Spleen (tissue), 11 donors: ENCODE results near the gene SLC37A2. TPM values are rescaled to one million over a fixed set of nuclear protein-coding genes. Genes with fewer than 3 reads are reported as not detected.
A peak's percentile ranks its signal among the peaks of the same experiment; 100 is the strongest.

ENCODE experiments used
- DNase-seq: peaks from one replicate; pipeline ENCODE4 v3.0.0-alpha.2; 2020
- H3K27ac ChIP-seq, 8 donors: fragments of 200-600 bp; sonication (generic) in 7 of 8; 1 replicate in 4 of 8; 2 replicates in 4 of 8; pipeline versions ENCODE4 v1.5.0 to v1.8.0; 2016 to 2021; ENCODE audit warnings: inconsistent platforms in 4 of 8, mild to moderate bottlenecking in 4 of 8, moderate library complexity in 1 of 8
- H3K27me3 ChIP-seq, 7 donors: fragments of 200-600 bp; sonication (generic) in 6 of 7; replicated peaks in 1 of 7; 1 replicate in 4 of 7; 2 replicates in 3 of 7; pipeline versions ENCODE4 v1.5.0 to v1.8.0; 2016 to 2021; ENCODE audit warnings: inconsistent platforms in 3 of 7, mild to moderate bottlenecking in 1 of 7
- H3K36me3 ChIP-seq, 6 donors: fragments of 200-600 bp; sonication (generic) in 5 of 6; 1 replicate in 4 of 6; 2 replicates in 2 of 6; pipeline versions ENCODE4 v1.5.0 to v1.8.0; 2016 to 2021; ENCODE audit warnings: inconsistent platforms in 2 of 6
- H3K4me1 ChIP-seq, 6 donors: fragments of 200-600 bp; sonication (generic) in 5 of 6; 1 replicate in 3 of 6; 2 replicates in 3 of 6; pipeline versions ENCODE4 v1.5.0 to v1.8.0; 2016 to 2021; ENCODE audit warnings: inconsistent platforms in 3 of 6
- H3K4me3 ChIP-seq, 8 donors: fragments of 200-600 bp; sonication (generic) in 7 of 8; 1 replicate in 4 of 8; 2 replicates in 4 of 8; pipeline versions ENCODE4 v1.5.0 to v1.8.0; 2016 to 2021; ENCODE audit warnings: inconsistent platforms in 4 of 8, mild to moderate bottlenecking in 4 of 8, moderate library complexity in 2 of 8
- H3K9me3 ChIP-seq, 8 donors: fragments of 200-600 bp; sonication (generic) in 7 of 8; 1 replicate in 4 of 8; 2 replicates in 4 of 8; pipeline versions ENCODE4 v1.5.0 to v1.8.0; 2016 to 2021; ENCODE audit warnings: inconsistent platforms in 4 of 8
- POLR2A ChIP-seq, 3 donors: fragments of 450-650 bp; IDR thresholded peaks; one replicate each; pipeline ENCODE4 v1.5.1; 2017; ENCODE audit warnings: antibody characterized with exemption in 3 of 3, mild to moderate bottlenecking in 1 of 3
- POLR2AphosphoS5 ChIP-seq, 3 donors: sonication (generic); formaldehyde crosslinking; IDR thresholded peaks; one replicate each; pipeline ENCODE4 v1.5.1; 2017; ENCODE audit warnings: antibody characterized with exemption in 3 of 3
- WGBS, 5 donors: extraction: QIAGEN DNeasy Blood & Tissue Kit in 3 of 5; methylation state at CpG; one replicate each; pipeline versions ENCODE4 v1.1.5 to v1.1.7; 2013 to 2018; 5-methylcytosine and 5-hydroxymethylcytosine counted together
- intact Hi-C: fragments of 100-400 bp; cut with DNase I; formaldehyde crosslinking; loops from one replicate; pipeline ENCODE4 v1.15.0; 2023; ENCODE audit warnings: low total_unique reads
- polyA plus RNA-seq, 3 donors: library from polyadenylated mRNA; stranded (reverse); fragments of 200-250 nt; gene quantifications; one replicate each; pipeline ENCODE4 v1.2.1, GENCODE V29; 2013
- total RNA-seq, 7 donors: library from RNA; depleted of rRNA in 3 of 7; stranded (reverse); fragments of >200 nt in 3 of 7; fragmentation: NEBNext Ultra II Directional in 4 of 7; extraction: Animal tissue kit (Norgen Biotek cat#: 25700) in 4 of 7; gene quantifications; one replicate each; pipeline versions ENCODE4 v1.1.0 to v1.2.1, GENCODE V29; 2016 to 2021
- TF ChIP-seq, protein P1 (sequence below), 11 experiments: fragments of 200-600 bp in 7 of 11; fragments of 450-650 bp in 4 of 11; sonication (generic) in 4 of 11; IDR thresholded peaks in 8 of 11; conservative IDR thresholded peaks in 3 of 11; 1 replicate in 7 of 11; 2 replicates in 4 of 11; pipeline versions ENCODE4 v1.4.0 to v1.8.0; 2016 to 2021; ENCODE audit warnings: antibody characterized with exemption in 11 of 11, inconsistent platforms in 4 of 11, mild to moderate bottlenecking in 1 of 11
- donor health status: healthy with polysubstance abuse.
- donor health status: DM: no; HTN: no; CAD: no; lungs with moderate emphysema.
- donor health status: DM: no; HTN: no; CAD: no.
- donor health status: Bipolar disorder and iron deficiency.
- donor health status: healthy.
- donor health status: DM: no; HTN: no; CAD: no.
- donor health status: DM: yes; HTN: yes; CAD: no.

Gene SLC37A2
- total and polyA plus RNA-seq, 10 donors: 3.5 to 85.7 (median 48.2) TPM

- peak; percentile 47 for DNase-seq
- WGBS, 5 donors: 83 to 89% (median 84%) methylated on average over 6 of the region's 6 CpGs
- intact Hi-C loops: loop anchor here (10.0 kb wide), 2 partner anchors 53 to 253 kb away; no protein-coding TSS in a partner anchor
Measured at GRCh38 chr11:125091877-125092664, 29.0 kb downstream of the SLC37A2 start.

DNA sequence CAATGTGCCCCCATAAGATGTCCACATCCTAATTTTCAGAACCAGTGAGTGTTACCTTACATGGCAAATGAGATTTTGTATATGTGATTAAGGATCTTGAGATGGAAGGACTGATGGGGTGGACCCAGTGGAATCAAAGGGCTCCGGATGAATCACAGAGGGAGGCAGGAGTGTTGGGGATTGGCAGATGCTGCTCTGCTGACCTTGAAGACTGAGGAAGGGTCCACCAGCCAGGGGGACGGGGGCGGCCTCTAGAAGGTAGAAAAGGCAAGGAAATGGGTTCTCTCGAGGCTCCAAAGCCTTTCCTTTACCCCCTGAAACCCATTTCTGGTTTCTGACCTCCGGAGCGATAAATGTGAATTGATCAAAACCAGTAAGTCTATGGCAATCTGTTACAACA is 29.6 kb downstream of the SLC37A2 start:
- peaks cover 0 to 64% (median 11%) of the 10 kb centered on the region in 6 donors for H3K36me3 ChIP-seq
- no peak overlapping the region for H3K27ac ChIP-seq
- H3K27me3 ChIP-seq: no peaks in the 10 kb centered on the region
- no peaks in the 10 kb centered on the region for H3K9me3 ChIP-seq
- intact Hi-C loops: loop anchor here (10.0 kb wide), 2 partner anchors 52 to 252 kb away; no protein-coding TSS in a partner anchor
- peaks cover 0 to 15% (median 10%) of the 10 kb centered on the region in 6 donors for H3K4me1 ChIP-seq
- DNase-seq: no peak
- TF ChIP-seq, protein P1, sequence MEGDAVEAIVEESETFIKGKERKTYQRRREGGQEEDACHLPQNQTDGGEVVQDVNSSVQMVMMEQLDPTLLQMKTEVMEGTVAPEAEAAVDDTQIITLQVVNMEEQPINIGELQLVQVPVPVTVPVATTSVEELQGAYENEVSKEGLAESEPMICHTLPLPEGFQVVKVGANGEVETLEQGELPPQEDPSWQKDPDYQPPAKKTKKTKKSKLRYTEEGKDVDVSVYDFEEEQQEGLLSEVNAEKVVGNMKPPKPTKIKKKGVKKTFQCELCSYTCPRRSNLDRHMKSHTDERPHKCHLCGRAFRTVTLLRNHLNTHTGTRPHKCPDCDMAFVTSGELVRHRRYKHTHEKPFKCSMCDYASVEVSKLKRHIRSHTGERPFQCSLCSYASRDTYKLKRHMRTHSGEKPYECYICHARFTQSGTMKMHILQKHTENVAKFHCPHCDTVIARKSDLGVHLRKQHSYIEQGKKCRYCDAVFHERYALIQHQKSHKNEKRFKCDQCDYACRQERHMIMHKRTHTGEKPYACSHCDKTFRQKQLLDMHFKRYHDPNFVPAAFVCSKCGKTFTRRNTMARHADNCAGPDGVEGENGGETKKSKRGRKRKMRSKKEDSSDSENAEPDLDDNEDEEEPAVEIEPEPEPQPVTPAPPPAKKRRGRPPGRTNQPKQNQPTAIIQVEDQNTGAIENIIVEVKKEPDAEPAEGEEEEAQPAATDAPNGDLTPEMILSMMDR (IDR thresholded peaks at IDR 0.05 in 8 of 11, conservative IDR thresholded peaks at IDR 0.05 in 3 of 11): no peak
- no peak for TF ChIP-seq POLR2A (IDR thresholded peaks at IDR 0.05)
- no peak for TF ChIP-seq POLR2AphosphoS5 (IDR thresholded peaks at IDR 0.05)
- whole genome bisulfite sequencing, 5 donors: 84 to 94% (median 93%) methylated on average over 6 of the region's 6 CpGs
- no peak overlapping the region for H3K4me3 ChIP-seq

More at GRCh38 chr11:125091877-125092664, 29.0 kb downstream of the SLC37A2 start:
- Histone ChIP-seq H3K4me1 (peaks cover 0 to 15% (median 10%) of the 10 kb centered on the region in 6 donors), H3K36me3 (peaks cover 0 to 60% (median 5%) of the 10 kb centered on the region in 6 donors), H3K4me3 (no peak overlapping the region), H3K9me3 (no peaks in the 10 kb centered on the region), H3K27ac (peak overlapping the region in 2 of 8 donors; percentile 26 to 45), H3K27me3 (no peaks in the 10 kb centered on the region)
- TF ChIP-seq, protein P1 (IDR thresholded peaks at IDR 0.05 in 8 of 11, conservative IDR thresholded peaks at IDR 0.05 in 3 of 11): no peak
- TF ChIP-seq POLR2A (IDR thresholded peaks at IDR 0.05) (no peak), POLR2AphosphoS5 (IDR thresholded peaks at IDR 0.05) (no peak)

- DNase-seq: no peak
- 86 to 95% (median 92%) methylated on average over 4 of the region's 4 CpGs for WGBS, 5 donors
- Histone ChIP-seq H3K27me3 (no peaks in the 10 kb centered on the region), H3K27ac (no peak overlapping the region), H3K9me3 (no peaks in the 10 kb centered on the region), H3K4me3 (no peak overlapping the region), H3K4me1 (peaks cover 0 to 15% (median 10%) of the 10 kb centered on the region in 6 donors), H3K36me3 (peaks cover 0 to 64% (median 13%) of the 10 kb centered on the region in 6 donors)
- TF ChIP-seq POLR2AphosphoS5 (IDR thresholded peaks at IDR 0.05) (no peak), POLR2A (IDR thresholded peaks at IDR 0.05) (no peak)
- TF ChIP-seq, protein P1 (IDR thresholded peaks at IDR 0.05 in 8 of 11, conservative IDR thresholded peaks at IDR 0.05 in 3 of 11): no peak
- intact Hi-C loops: loop anchor here (10.0 kb wide), 2 partner anchors 51 to 251 kb away; no protein-coding TSS in a partner anchor
Measured at GRCh38 chr11:125093502-125093901, 30.4 kb downstream of the SLC37A2 start.

- Histone ChIP-seq H3K9me3 (no peaks in the 10 kb centered on the region), H3K27me3 (no peaks in the 10 kb centered on the region), H3K4me1 (peaks cover 0 to 15% (median 10%) of the 10 kb centered on the region in 6 donors), H3K4me3 (no peak overlapping the region), H3K36me3 (peaks cover 0 to 69% (median 17%) of the 10 kb centered on the region in 6 donors), H3K27ac (no peak overlapping the region)
- no peak for DNase-seq
- intact Hi-C loops: loop anchor here (10.0 kb wide), 2 partner anchors 50 to 250 kb away; no protein-coding TSS in a partner anchor
- 92 to 100% (median 94%) methylated on average over 2 of the region's 2 CpGs for WGBS, 5 donors
- TF ChIP-seq POLR2A (IDR thresholded peaks at IDR 0.05) (no peak), POLR2AphosphoS5 (IDR thresholded peaks at IDR 0.05) (no peak)
- TF ChIP-seq, protein P1 (IDR thresholded peaks at IDR 0.05 in 8 of 11, conservative IDR thresholded peaks at IDR 0.05 in 3 of 11): no peak
Measured at GRCh38 chr11:125094731-125095130, 31.6 kb downstream of the SLC37A2 start.
